Measurements from ENCODE around the gene MTA3.

Gene MTA3

GRCh38 chr2:42786561-42787345, 218.3 kb downstream of the MTA3 start:
- H3K4me3 ChIP-seq (ENCODE audit: low read depth, low read length): no peak overlapping the region

GRCh38 chr2:42787424-42787787, 219.0 kb downstream of the MTA3 start:
- TF ChIP-seq CTCF (IDR thresholded peaks at IDR 0.05; ENCODE audit: borderline replicate concordance, insufficient read depth, low read depth, low read length): no peak
- H3K4me3 ChIP-seq (ENCODE audit: low read depth, low read length): no peak overlapping the region

More at GRCh38 chr2:42786561-42787345, 218.3 kb downstream of the MTA3 start:
- no peak for TF ChIP-seq CTCF (IDR thresholded peaks at IDR 0.05; ENCODE audit: borderline replicate concordance, insufficient read depth, low read depth, low read length)

- no peak for TF ChIP-seq CTCF (IDR thresholded peaks at IDR 0.05; ENCODE audit: borderline replicate concordance, insufficient read depth, low read depth, low read length)
- no peak overlapping the region for H3K4me3 ChIP-seq (ENCODE audit: low read depth, low read length)
Observed at GRCh38 chr2:42787788-42788477, 219.5 kb downstream of the MTA3 start.

GRCh38 chr2:42788478-42788793, 220.0 kb downstream of the MTA3 start:
- TF ChIP-seq CTCF (IDR thresholded peaks at IDR 0.05; ENCODE audit: borderline replicate concordance, insufficient read depth, low read depth, low read length): no peak
- H3K4me3 ChIP-seq (ENCODE audit: low read depth, low read length): no peak overlapping the region

GRCh38 chr2:42788882-42789281, 220.4 kb downstream of the MTA3 start:
- TF ChIP-seq CTCF (IDR thresholded peaks at IDR 0.05; ENCODE audit: borderline replicate concordance, insufficient read depth, low read depth, low read length): no peak
- no peak overlapping the region for H3K4me3 ChIP-seq (ENCODE audit: low read depth, low read length)

- no peak overlapping the region for H3K4me3 ChIP-seq (ENCODE audit: low read depth, low read length)
- no peak for TF ChIP-seq CTCF (IDR thresholded peaks at IDR 0.05; ENCODE audit: borderline replicate concordance, insufficient read depth, low read depth, low read length)
Observed at GRCh38 chr2:42789751-42790150, 221.3 kb downstream of the MTA3 start.

GRCh38 chr2:42791606-42792005, 223.2 kb downstream of the MTA3 start:
- peak overlapping the region; percentile 62 for H3K4me3 ChIP-seq (ENCODE audit: low read depth, low read length)

More at GRCh38 chr2:42791606-42792005, 223.2 kb downstream of the MTA3 start:
- no peak for TF ChIP-seq CTCF (IDR thresholded peaks at IDR 0.05; ENCODE audit: borderline replicate concordance, insufficient read depth, low read depth, low read length)

All from GM12875 (cell line).